Measurements from ENCODE around the gene MNT. TPM values are rescaled to one million over a fixed set of nuclear protein-coding genes. Genes with fewer than 3 reads are reported as not detected.

MNT gene
- total RNA-seq, 1 donor from 2014 or later: 28.5 TPM

DNA sequence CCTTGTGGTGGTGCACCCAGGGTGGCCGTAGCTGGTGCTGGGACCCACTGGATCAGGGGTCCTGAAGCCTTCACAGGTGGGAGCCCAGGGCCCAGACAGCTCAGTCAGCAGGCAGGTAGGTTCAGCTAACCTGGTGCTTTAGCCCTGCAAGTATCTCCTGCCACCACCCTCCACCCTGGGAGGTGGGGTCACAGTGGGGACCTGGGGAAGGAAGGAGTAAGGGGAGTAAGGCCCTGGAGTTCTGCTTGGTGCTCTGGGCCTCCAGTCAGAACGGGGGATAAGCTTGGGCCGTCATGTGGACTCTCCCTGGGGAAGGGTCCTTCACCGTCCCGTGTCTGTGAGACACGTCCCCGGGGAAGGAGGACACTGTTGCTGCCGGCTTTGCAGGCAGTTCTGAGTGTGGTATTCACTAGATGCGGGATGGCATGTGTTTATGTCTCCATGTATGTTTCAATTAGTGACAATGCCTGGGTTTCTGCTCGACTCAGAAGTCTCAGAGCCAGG lies 42.9 kb downstream of the MNT start:
- DNase-seq (ENCODE audit: extremely low spot score in 2 of 2): no peak
- no peak overlapping the region for H3K4me3 ChIP-seq
- intact Hi-C loops (cut with DNase I): no loop called here
- H3K27me3 ChIP-seq: no peaks in the 10 kb centered on the region
- H3K27ac ChIP-seq: no peak overlapping the region
- no peak for TF ChIP-seq POLR2A (IDR thresholded peaks at IDR 0.05)
- TF ChIP-seq, protein P1, sequence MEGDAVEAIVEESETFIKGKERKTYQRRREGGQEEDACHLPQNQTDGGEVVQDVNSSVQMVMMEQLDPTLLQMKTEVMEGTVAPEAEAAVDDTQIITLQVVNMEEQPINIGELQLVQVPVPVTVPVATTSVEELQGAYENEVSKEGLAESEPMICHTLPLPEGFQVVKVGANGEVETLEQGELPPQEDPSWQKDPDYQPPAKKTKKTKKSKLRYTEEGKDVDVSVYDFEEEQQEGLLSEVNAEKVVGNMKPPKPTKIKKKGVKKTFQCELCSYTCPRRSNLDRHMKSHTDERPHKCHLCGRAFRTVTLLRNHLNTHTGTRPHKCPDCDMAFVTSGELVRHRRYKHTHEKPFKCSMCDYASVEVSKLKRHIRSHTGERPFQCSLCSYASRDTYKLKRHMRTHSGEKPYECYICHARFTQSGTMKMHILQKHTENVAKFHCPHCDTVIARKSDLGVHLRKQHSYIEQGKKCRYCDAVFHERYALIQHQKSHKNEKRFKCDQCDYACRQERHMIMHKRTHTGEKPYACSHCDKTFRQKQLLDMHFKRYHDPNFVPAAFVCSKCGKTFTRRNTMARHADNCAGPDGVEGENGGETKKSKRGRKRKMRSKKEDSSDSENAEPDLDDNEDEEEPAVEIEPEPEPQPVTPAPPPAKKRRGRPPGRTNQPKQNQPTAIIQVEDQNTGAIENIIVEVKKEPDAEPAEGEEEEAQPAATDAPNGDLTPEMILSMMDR (IDR thresholded peaks at IDR 0.05): no peak
- TF ChIP-seq POLR2AphosphoS5 (IDR thresholded peaks at IDR 0.05; ENCODE audit: insufficient read depth in 1 of 2, low read depth in 1 of 2): no peak
- no peaks in the 10 kb centered on the region for H3K9me3 ChIP-seq
- H3K36me3 ChIP-seq: peaks cover 0 to 6% of the 10 kb centered on the region in 2 donors
- peaks cover 13% of the 10 kb centered on the region for H3K4me1 ChIP-seq

GRCh38 chr17:2357237-2357636 lies 43.6 kb downstream of the MNT start:
- H3K4me3 ChIP-seq: no peak overlapping the region
- intact Hi-C loops (cut with DNase I): no loop called here
- H3K27ac ChIP-seq: no peak overlapping the region
- DNase-seq (ENCODE audit: extremely low spot score in 2 of 2): no peak
- H3K36me3 ChIP-seq: no peaks in the 10 kb centered on the region
- TF ChIP-seq, protein P1 (IDR thresholded peaks at IDR 0.05): no peak
- no peaks in the 10 kb centered on the region for H3K27me3 ChIP-seq
- peaks cover 13% of the 10 kb centered on the region for H3K4me1 ChIP-seq
- no peaks in the 10 kb centered on the region for H3K9me3 ChIP-seq

- DNase-seq (ENCODE audit: extremely low spot score in 2 of 2): no peak
- H3K27ac ChIP-seq: no peak overlapping the region
- H3K4me1 ChIP-seq: peaks cover 13% of the 10 kb centered on the region
- no peak overlapping the region for H3K4me3 ChIP-seq
- no peak for TF ChIP-seq POLR2AphosphoS5 (IDR thresholded peaks at IDR 0.05; ENCODE audit: insufficient read depth in 1 of 2, low read depth in 1 of 2)
- no peak for TF ChIP-seq POLR2A (IDR thresholded peaks at IDR 0.05)
- TF ChIP-seq, protein P1 (IDR thresholded peaks at IDR 0.05): no peak
- H3K9me3 ChIP-seq: no peaks in the 10 kb centered on the region
- H3K27me3 ChIP-seq: no peaks in the 10 kb centered on the region
- H3K36me3 ChIP-seq: no peaks in the 10 kb centered on the region
- intact Hi-C loops (cut with DNase I): no loop called here
Observed at GRCh38 chr17:2354311-2354710, 46.5 kb downstream of the MNT start.

DNA sequence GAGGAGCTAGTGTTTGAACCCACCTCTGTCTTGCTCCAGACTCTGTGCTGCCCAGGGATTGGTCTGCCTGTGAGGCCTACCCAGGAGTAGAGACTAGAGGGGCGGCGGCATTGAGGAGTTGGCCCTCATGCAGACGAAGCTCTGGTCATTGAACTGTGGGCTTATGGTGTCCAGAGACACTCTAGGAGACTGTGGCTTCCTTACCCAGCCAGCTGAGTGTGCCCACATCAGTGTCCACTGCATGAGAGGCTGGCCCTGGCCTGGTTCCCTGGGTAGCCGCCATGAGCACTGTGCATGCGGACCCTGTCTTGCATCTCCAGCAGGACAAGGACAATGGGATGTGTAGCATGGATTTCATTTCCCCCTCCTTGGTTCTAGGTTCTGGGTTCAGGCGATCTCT lies 49.6 kb downstream of the MNT start:
- H3K4me3 ChIP-seq: no peak overlapping the region
- peaks cover 18% of the 10 kb centered on the region for H3K4me1 ChIP-seq
- no peak overlapping the region for H3K27ac ChIP-seq
- TF ChIP-seq POLR2A (IDR thresholded peaks at IDR 0.05) (no peak), POLR2AphosphoS5 (IDR thresholded peaks at IDR 0.05; ENCODE audit: insufficient read depth in 1 of 2, low read depth in 1 of 2) (no peak)
- TF ChIP-seq, protein P1 (IDR thresholded peaks at IDR 0.05): no peak
- no peaks in the 10 kb centered on the region for H3K9me3 ChIP-seq
- intact Hi-C loops (cut with DNase I): no loop called here
- no peaks in the 10 kb centered on the region for H3K27me3 ChIP-seq
- no peak for DNase-seq (ENCODE audit: extremely low spot score in 2 of 2)
- no peaks in the 10 kb centered on the region for H3K36me3 ChIP-seq

- intact Hi-C loops (cut with DNase I): no loop called here
- Histone ChIP-seq H3K4me1 (peaks cover 10% of the 10 kb centered on the region), H3K36me3 (peaks cover 0 to 7% of the 10 kb centered on the region in 2 donors), H3K27ac (peak overlapping the region; percentile 37), H3K27me3 (no peaks in the 10 kb centered on the region), H3K4me3 (no peak overlapping the region), H3K9me3 (no peaks in the 10 kb centered on the region)
- peak; percentile 38 to 44 for TF ChIP-seq POLR2AphosphoS5 (IDR thresholded peaks at IDR 0.05; ENCODE audit: insufficient read depth in 1 of 2, low read depth in 1 of 2)
- TF ChIP-seq, protein P1 (IDR thresholded peaks at IDR 0.05): no peak
- no peak for DNase-seq (ENCODE audit: extremely low spot score in 2 of 2)
Observed at GRCh38 chr17:2347805-2348685, 52.8 kb downstream of the MNT start.

Data from vagina (tissue), 2 donors.